Activated CD4-positive, alpha-beta T cell treated with anti-CD3 and anti-CD28 coated beads, Interleukin-2, Interleukin-6, amounts not matched to agents 100 ng/mL and 50 ng/mL, durations not matched to agents 16 hours and 8 hours (primary cell): ENCODE results near the gene NDUFA8.
A peak's percentile ranks its signal among the peaks of the same experiment; 100 is the strongest.

Source experiments
- DNase-seq: peaks from one replicate; pipeline ENCODE4 v3.0.0-alpha.2; 2020

NDUFA8 gene

DNA sequence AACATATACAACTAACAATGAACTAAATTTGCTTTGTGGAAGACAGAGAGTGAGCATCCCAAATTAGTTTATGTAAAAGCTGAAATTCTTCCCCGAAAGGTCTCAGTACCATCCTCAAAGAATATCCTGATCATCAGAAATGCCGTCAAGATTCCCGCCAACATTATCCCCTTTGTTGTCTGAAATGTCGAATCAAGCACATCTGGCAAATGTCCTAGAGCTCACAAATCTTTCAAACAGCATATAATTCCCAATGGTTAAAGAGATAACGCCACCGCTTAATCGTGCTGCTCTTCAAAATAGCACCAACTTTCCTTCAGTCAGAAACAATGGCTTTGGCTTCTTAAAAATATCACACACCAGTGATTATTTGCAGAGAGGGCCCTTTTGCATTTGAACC lies 23.9 kb upstream of the NDUFA8 start:
- no peak for DNase-seq

- DNase-seq: no peak
These were observed 21.1 kb upstream of the NDUFA8 start for GRCh38 chr9:122180633-122181032.

GRCh38 chr9:122179690-122180074 lies 20.1 kb upstream of the NDUFA8 start:
- DNase-seq: no peak

GRCh38 chr9:122179054-122179689 lies 19.6 kb upstream of the NDUFA8 start:
- no peak for DNase-seq

DNA sequence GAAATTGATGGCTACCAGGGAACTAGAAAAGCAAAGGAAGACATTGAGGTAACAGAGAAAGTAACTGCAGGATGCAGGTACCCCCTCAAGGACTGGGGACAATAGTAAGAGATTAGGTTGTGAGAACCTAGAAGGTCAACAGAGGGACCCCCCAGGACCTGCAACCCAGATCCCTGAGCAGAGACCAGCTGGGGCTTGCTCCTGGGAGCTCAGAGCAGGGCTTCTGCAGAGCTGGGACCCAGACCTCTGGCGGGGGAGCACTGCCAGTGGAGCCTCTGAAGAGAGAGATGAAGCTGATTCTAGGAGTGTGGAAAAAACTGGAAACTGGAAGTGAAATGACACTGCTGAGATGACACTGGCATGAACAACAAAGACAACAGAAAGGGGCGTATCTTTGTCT lies 17.3 kb upstream of the NDUFA8 start:
- no peak for DNase-seq

DNA sequence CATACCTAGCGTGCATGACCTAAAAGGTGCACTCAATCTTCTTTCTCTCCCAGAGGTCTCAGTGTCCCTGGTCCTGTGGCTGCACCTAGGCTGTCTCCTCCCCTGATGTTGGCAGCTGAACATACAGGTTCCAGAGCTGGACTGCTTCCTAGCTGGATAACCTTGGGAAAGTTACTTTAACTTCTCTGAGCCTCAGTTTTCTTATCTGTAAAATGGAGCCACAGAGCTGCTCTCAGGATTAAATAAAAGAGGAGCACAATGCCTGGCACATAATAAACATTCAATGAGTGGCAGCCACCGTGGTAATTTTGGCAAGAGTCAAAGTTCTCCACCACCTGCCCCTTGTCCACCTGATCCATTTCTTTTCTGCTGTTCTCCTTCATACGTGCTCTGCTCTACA lies 14.1 kb upstream of the NDUFA8 start:
- DNase-seq: no peak

- DNase-seq: no peak
These were observed 12.6 kb upstream of the NDUFA8 start for GRCh38 chr9:122172131-122172530.

- DNase-seq: no peak
These were observed 8.8 kb upstream of the NDUFA8 start for GRCh38 chr9:122168356-122168755.

GRCh38 chr9:122164286-122164685 lies 4.7 kb upstream of the NDUFA8 start:
- DNase-seq: no peak

DNA sequence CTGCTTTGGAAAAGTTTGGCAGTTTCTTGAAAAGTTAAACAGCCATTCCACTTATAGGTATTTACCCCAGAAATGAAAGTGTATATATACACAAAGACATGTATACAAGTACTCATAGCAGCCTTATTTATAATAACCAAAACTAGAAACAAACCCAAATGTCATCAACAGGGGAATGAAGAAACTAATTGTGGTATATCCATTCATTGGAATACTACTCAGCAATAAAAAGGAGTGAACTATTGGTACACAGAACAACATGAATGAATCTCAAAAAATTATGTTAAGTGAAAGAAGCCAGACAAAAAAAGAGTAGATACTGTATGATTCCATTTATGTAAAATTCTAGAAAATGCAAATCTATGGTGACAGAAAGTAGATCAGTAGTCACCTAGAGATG lies 2.8 kb upstream of the NDUFA8 start:
- no peak for DNase-seq

DNA sequence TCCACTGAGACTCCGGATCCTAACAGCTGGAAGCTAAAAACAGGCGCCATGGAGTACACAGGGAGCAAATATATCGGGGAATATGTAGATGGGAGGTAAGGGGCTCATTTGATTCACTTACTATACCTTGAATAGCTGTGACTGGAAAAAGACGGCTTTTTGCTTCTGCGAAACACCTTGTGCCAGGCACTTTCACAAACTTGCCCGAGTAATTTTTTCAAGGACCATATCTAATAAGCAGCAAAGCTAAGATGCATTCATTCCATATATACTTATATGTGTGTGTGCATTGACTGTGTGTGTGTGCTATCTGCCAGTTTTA lies 307 bp upstream of the NDUFA8 start:
- no peak for DNase-seq

DNA sequence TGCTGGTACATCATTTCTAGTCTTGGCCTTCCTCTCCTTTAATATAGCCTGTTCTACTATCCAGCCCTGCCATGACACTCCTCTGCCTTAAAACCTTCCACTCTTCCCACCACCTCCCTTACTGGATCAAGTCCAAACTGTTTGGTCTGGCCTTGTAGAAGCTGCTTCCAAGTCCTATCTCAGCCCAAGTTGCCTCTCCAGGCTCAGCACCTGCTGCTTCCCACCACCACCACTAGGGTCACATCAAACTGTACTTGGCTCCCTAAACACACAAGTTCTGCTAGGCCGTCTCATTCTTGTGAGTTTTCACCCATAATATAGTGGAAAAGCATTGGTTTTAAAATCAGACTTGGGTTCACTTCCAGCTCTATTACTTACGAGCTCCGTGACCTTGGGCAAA lies 1.4 kb downstream of the NDUFA8 start:
- DNase-seq: peak; percentile 50

GRCh38 chr9:122155796-122156195 lies 3.8 kb downstream of the NDUFA8 start:
- no peak for DNase-seq

DNA sequence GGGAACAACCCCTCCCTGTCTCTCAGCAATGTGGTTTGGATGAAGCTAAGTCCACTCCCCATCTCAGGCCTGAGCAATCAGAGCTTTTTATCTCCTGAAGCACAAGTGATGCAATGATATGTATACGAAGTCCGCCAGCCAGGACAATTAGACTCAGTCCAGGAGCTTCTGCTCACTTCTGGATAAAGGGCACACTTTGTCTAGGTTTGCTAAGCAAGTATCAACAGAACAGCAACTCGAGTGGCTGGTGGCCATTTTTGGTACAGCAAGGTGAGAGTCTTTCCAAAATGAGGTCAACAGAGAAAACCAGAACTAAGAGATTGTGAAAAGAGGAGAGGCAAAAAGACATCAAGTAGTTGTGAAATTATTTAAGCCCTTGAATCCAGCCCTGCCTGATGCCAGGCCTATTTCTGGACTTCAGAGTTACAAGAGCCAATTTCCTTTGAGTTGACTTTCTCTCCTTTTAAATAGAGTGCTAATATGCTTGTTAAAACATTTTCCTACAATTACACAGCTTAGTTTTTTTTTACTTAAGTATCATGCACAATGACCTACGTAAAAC lies 8.2 kb downstream of the NDUFA8 start:
- no peak for DNase-seq

- DNase-seq: no peak
These were observed 14.1 kb downstream of the NDUFA8 start for GRCh38 chr9:122145592-122145863.

GRCh38 chr9:122144836-122145591 lies 14.6 kb downstream of the NDUFA8 start:
- no peak for DNase-seq

DNA sequence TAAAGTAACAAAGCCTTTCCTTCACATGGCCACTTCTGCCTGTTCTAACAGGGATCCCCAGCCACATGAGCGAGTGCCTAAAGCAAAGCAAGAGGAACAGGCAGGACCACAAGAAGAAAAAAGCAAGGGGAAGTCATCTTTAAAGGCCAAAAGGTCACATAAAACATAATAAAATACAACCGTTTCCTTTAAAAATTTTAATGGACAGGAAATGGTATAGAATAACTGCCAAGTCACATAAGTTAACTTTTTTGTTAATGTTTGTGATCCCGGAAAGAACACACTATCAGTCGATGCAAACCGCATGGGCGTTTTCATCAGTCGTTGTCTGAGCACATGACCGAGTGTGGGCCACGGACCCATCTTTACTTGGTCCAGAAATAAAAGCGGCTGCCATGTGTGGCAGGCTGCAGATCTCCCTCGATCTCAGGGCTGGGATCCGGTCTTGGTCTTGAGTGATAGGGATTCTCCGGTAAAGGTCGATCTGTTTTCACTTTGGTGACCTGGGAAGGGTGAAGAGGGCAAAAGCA lies 15.6 kb downstream of the NDUFA8 start:
- DNase-seq: no peak

- DNase-seq: no peak
These were observed 16.3 kb downstream of the NDUFA8 start for GRCh38 chr9:122143296-122143695.

DNA sequence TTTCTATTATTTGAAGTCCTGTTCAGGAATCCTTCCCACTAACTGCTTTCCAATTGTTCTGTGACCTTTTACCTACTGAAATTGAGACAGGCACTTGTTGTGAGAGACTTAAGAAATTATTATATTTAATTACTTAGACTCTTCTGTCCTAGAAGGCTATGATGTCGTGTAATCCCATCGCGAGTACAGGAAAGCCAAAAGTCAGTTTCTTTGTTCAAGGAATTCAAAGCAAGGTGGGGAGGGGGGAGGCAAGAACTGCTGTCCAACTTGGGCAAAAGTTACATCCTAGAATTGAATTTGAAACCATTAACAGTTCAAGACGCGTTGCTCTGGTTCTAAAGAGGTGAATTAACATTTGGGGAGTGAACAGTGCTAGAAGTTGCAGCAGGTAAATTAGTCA lies 17.9 kb downstream of the NDUFA8 start:
- DNase-seq: no peak

DNA sequence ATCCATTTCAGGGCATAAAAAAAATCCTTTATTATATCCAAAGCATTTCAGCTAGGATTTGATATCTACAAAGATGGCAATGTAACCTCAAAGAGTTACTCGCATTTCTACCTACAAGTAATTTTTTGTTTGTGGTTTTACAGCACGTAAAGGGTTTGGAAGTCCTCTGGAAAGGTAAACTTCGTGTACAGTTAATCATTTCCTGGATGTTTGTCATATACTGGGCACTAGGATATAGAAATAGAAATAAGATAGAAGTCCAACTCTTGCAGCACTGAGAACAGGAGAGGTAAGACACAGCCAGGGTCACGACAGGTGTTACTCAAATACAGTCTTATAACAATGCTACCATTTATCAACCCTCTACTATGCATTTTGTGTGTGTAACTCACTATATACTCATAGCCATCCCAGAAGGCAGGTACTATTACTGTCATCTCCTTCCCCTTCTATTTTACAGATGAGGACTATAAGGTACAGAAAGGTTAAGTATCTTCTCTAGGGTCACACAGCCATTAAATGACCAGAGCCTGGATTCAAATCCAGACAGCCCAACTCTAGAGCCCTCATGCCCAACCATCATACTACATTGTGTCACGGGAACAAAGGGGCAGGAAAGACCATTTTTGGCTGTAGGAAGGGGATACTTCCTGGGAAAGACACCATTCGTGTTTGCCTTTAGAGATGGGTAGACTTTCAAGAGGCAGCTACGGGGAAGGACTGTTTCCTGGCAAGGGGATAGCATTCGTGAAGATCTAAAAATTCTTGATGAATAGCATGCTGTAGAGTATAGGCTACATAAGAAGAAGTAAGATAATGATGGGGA lies 19.0 kb downstream of the NDUFA8 start:
- DNase-seq: no peak

DNA sequence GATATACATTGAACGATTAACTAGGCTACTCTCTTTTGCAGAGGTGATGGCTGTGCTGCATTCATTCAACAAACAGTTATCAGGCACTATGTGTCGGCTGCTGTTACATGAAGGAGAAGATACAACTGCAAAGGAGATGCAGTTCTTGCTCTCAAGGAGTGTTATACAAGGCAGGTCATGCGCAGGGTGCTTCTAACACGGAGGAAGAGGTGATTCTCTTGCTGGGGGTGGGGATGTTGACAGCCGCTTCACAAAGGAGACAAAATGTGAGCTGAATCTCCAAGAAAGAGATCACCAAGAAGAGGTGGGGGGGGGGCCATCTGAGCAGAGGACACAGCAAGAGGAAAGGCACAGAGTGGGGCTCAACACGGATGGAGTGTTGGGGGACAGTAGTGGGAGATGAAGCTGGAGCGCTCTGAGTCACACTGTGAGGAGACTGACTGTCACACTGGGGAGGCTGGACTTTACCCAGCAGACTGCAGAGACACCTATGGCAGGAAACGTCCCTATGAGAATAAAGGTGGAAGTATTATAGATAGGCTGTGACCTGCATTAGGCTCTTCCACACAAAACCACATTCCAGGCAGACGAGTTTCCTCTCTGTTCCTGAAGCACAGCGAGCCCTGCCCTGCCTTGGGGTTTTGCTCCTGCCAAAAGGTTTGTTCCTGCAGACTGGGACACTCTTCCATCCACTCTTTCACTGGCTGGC lies 20.9 kb downstream of the NDUFA8 start:
- no peak for DNase-seq

GRCh38 chr9:122135529-122135859 lies 24.1 kb downstream of the NDUFA8 start:
- DNase-seq: no peak

- DNase-seq: no peak
These were observed 24.6 kb downstream of the NDUFA8 start for GRCh38 chr9:122134822-122135528.
